H1 (cell line): Measurements from ENCODE around the gene WDR6. TPM values are rescaled to one million over a fixed set of nuclear protein-coding genes. Genes with fewer than 3 reads are reported as not detected.

Experiments
- JUND ChIP-seq: IDR thresholded peaks from 2 replicates; pipeline ENCODE4 v1.6.1; 2011; ENCODE audit warnings: mild to moderate bottlenecking, improper control_type of control experiment, low read length
- SIRT6 ChIP-seq: IDR thresholded peaks from one replicate; pipeline ENCODE4 v1.7.1; 2012; ENCODE audit warnings: low read length, inconsistent platforms
- SRF ChIP-seq: IDR thresholded peaks from 2 replicates; pipeline ENCODE4 v1.6.1; 2011; ENCODE audit warnings: mild to moderate bottlenecking, low read depth, low read length, moderate library complexity
- ZNF274 ChIP-seq: IDR thresholded peaks from 2 replicates; pipeline ENCODE4 v1.7.0; 2012; ENCODE audit warnings: low read length, borderline replicate concordance; ENCODE audit errors: extremely low read depth
- polyA plus RNA-seq, 7 experiments: library from polyadenylated mRNA; depleted of rRNA in 3 of 7; stranded (reverse) in 5 of 7; unstranded in 2 of 7; fragments of >200 nt in 5 of 7; fragments of 200-250 nt in 2 of 7; gene quantifications; 1 replicate in 5 of 7; 2 replicates in 1 of 7; 4 replicates in 1 of 7; pipeline versions ENCODE4 v1.2.1 to v1.2.3, GENCODE V29; 2011 to 2013; ENCODE audit warnings: missing spikeins in 2 of 7, mixed read lengths in 2 of 7
- total RNA-seq: library from RNA; stranded (reverse); fragmentation: NEBNext Ultra II Directional; extraction: Animal tissue kit (Norgen Biotek cat#: 25700); gene quantifications from 2 replicates; pipeline ENCODE4 v1.2.1, GENCODE V29; 2021

The WDR6 gene
- total and polyA plus RNA-seq, 2 of the 8 experiments (the other 6 are each of a cell fraction or from before 2014, with no cell fraction given): 180 to 257 TPM

- no peak for TF ChIP-seq JUND
- TF ChIP-seq SRF: no peak
- no peak for TF ChIP-seq ZNF274
- TF ChIP-seq SIRT6: no peak
Measured at GRCh38 chr3:49053543-49053942, 46.4 kb downstream of the WDR6 start (continued).
